K562 (cell line): ENCODE measurements around the gene PRUNE1. TPM values are rescaled to one million over a fixed set of nuclear protein-coding genes. Genes with fewer than 3 reads are reported as not detected.

ENCODE experiments used
- BRD9 ChIP-seq: fragments of 450-650 bp; IDR thresholded peaks from 2 replicates; pipeline ENCODE4 v1.6.1; 2018; ENCODE audit warnings: low read depth; ENCODE audit not compliant: partially characterized antibody
- C11orf30 ChIP-seq: fragments of 450-650 bp; IDR thresholded peaks from 2 replicates; pipeline ENCODE4 v1.6.1; 2016; ENCODE audit warnings: low read depth, mild to moderate bottlenecking
- HNRNPUL1 ChIP-seq: fragments of 200-400 bp; formaldehyde crosslinking; IDR thresholded peaks from 2 replicates; pipeline ENCODE4 v1.6.1; 2017; ENCODE audit warnings: low read length
- HSF4 ChIP-seq: fragments of 250-450 bp; sonication (Bioruptor Pico); IDR thresholded peaks from 2 replicates; pipeline ENCODE4 v2.1.2; 2022; ENCODE audit warnings: mild to moderate bottlenecking, moderate library complexity, borderline replicate concordance
- MED1 ChIP-seq: sonication (generic); formaldehyde crosslinking; IDR thresholded peaks from 2 replicates; pipeline ENCODE4 v1.8.1; 2023; ENCODE audit warnings: missing genetic modification reagents, borderline replicate concordance
- SAFB2 ChIP-seq: fragments of 200-400 bp; formaldehyde crosslinking; IDR thresholded peaks from 2 replicates; pipeline ENCODE4 v1.6.1; 2018; ENCODE audit warnings: borderline replicate concordance, low read length, low read depth, moderate library complexity; ENCODE audit not compliant: severe bottlenecking
- SAP30 ChIP-seq: fragments of 200-600 bp; sonication (generic); IDR thresholded peaks from 2 replicates; pipeline ENCODE4 v1.6.1; 2012; ENCODE audit warnings: borderline replicate concordance, low read depth, mild to moderate bottlenecking, moderate library complexity, low read length, control low read depth, inconsistent platforms; ENCODE audit not compliant: insufficient read depth, poor library complexity, severe bottlenecking
- SMAD4 ChIP-seq: fragments of 250-450 bp; sonication (Bioruptor Pico); conservative IDR thresholded peaks from 2 replicates; pipeline ENCODE4 v1.8.0; 2021; ENCODE audit warnings: inconsistent platforms, mild to moderate bottlenecking, moderate library complexity
- ZNF354B ChIP-seq: fragments of 250-450 bp; sonication (Bioruptor Pico); IDR thresholded peaks from 2 replicates; pipeline ENCODE4 v1.4.0; 2020
- polyA plus RNA-seq, 8 experiments: library from polyadenylated mRNA; depleted of rRNA in 4 of 8; stranded (reverse) in 5 of 8; unstranded in 3 of 8; fragments of >200 nt; fragmentation: Nextera tagmentation in 2 of 8; fragmentation: Illumina TruSeq in 1 of 8; extraction: Ambion mirVana in 2 of 8; extraction: Trizol in 1 of 8; gene quantifications; 2 replicates each; pipeline versions ENCODE4 v1.2.1 to v1.2.3, GENCODE V29; 2011 to 2014; ENCODE audit warnings: inconsistent platforms in 1 of 8, missing spikeins in 1 of 8
- total RNA-seq, 7 experiments: library from RNA; depleted of rRNA in 6 of 7; stranded (reverse); fragments of >200 nt in 6 of 7; fragmentation: Illumina TruSeq in 2 of 7; extraction: Trizol in 2 of 7; gene quantifications; 2 replicates each; pipeline versions ENCODE4 v1.2.1 to v1.2.3, GENCODE V29; 2011 to 2021; ENCODE audit warnings: low replicate concordance in 1 of 7
- TF ChIP-seq, protein P1 (sequence below), 2 experiments: fragments of 450-650 bp; formaldehyde crosslinking in 1 of 2; IDR thresholded peaks; 2 replicates each; pipeline versions ENCODE4 v1.4.0 to v1.6.1; 2014 to 2020; ENCODE audit warnings: mild to moderate bottlenecking in 2 of 2, borderline replicate concordance in 1 of 2, low read depth in 1 of 2
- TF ChIP-seq, protein P2 (sequence below): fragments of 250-450 bp; sonication (Bioruptor Pico); IDR thresholded peaks from 2 replicates; pipeline ENCODE4 v1.4.0; 2020; ENCODE audit warnings: mild to moderate bottlenecking
- TF ChIP-seq, protein P3 (sequence below): sonication (generic); formaldehyde crosslinking; IDR thresholded peaks from 2 replicates; pipeline ENCODE4 v1.8.1; 2022; ENCODE audit warnings: missing genetic modification reagents

The PRUNE1 gene
- total and polyA plus RNA-seq, 9 of the 15 experiments (the other 6 are each of a cell fraction or from before 2014, with no cell fraction given), result 16.7 to 48.3 (median 26.2) TPM

DNA sequence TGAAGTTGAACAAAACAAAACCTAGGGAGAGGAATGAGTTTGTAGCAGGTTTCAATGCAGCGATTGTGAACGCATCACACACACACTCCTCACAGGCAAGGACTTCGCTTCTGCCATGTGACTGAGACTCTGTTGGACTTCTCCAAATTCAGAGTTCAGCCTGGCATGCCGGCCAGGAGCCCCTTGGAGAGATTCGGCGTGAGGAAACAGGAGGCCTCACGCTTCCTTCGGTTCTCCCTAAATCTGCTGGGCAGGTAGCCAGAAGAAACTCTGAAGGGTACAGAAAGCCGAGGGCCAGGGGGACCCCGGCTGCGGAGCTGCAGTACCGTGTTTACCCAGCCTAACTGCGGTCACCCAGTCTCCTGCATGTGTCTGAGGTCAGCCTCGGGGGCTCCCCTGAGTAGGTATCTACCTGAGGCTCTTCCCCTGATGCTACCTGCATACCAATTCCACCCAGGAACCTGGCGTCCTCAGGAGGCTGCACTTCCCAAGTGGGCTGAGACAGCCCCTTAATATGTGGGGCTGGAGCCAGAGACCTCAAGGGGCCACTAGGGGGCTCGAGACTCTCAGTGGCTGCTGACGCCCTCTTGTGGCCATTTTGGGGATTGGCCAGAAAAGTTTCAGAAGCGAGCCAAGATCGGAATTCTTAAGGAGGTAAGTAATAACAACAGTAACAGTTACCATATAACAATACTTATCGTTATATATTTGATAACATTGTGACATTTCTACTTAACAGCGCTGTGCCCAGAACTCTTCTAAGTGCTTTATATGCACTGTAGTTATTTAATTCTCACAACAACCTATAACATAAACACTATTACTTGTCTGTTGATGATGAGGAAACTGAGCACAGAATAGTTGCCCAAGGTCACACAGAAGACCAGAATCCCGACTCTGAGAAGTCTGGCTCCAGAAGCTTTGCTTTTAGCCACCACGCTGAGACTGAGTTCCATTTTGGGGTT is 28.9 kb upstream of the PRUNE1 start (continued):
- TF ChIP-seq, protein P1, sequence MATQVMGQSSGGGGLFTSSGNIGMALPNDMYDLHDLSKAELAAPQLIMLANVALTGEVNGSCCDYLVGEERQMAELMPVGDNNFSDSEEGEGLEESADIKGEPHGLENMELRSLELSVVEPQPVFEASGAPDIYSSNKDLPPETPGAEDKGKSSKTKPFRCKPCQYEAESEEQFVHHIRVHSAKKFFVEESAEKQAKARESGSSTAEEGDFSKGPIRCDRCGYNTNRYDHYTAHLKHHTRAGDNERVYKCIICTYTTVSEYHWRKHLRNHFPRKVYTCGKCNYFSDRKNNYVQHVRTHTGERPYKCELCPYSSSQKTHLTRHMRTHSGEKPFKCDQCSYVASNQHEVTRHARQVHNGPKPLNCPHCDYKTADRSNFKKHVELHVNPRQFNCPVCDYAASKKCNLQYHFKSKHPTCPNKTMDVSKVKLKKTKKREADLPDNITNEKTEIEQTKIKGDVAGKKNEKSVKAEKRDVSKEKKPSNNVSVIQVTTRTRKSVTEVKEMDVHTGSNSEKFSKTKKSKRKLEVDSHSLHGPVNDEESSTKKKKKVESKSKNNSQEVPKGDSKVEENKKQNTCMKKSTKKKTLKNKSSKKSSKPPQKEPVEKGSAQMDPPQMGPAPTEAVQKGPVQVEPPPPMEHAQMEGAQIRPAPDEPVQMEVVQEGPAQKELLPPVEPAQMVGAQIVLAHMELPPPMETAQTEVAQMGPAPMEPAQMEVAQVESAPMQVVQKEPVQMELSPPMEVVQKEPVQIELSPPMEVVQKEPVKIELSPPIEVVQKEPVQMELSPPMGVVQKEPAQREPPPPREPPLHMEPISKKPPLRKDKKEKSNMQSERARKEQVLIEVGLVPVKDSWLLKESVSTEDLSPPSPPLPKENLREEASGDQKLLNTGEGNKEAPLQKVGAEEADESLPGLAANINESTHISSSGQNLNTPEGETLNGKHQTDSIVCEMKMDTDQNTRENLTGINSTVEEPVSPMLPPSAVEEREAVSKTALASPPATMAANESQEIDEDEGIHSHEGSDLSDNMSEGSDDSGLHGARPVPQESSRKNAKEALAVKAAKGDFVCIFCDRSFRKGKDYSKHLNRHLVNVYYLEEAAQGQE (IDR thresholded peaks at IDR 0.05; ENCODE audit: borderline replicate concordance), result peak; percentile 79
- TF ChIP-seq, protein P1 (CRISPR knock-in tag; IDR thresholded peaks at IDR 0.05; ENCODE audit: low read depth), result no peak
- TF ChIP-seq SAFB2, result no peak
- TF ChIP-seq HSF4, result peak; percentile 34; the same call in 1 of the 2 replicates
- TF ChIP-seq MED1 (CRISPR knock-in tag), result no peak
- no peak for TF ChIP-seq SAP30
- TF ChIP-seq, protein P2, sequence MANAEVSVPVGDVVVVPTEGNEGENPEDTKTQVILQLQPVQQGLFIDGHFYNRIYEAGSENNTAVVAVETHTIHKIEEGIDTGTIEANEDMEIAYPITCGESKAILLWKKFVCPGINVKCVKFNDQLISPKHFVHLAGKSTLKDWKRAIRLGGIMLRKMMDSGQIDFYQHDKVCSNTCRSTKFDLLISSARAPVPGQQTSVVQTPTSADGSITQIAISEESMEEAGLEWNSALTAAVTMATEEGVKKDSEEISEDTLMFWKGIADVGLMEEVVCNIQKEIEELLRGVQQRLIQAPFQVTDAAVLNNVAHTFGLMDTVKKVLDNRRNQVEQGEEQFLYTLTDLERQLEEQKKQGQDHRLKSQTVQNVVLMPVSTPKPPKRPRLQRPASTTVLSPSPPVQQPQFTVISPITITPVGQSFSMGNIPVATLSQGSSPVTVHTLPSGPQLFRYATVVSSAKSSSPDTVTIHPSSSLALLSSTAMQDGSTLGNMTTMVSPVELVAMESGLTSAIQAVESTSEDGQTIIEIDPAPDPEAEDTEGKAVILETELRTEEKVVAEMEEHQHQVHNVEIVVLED (CRISPR knock-in tag), result no peak
- TF ChIP-seq HNRNPUL1, result no peak
- TF ChIP-seq SMAD4 (CRISPR knock-in tag), result no peak; the same call in none of the 2 replicates
- TF ChIP-seq BRD9, result peak; percentile 70
- no peak for TF ChIP-seq ZNF354B (CRISPR knock-in tag)
- TF ChIP-seq C11orf30, result no peak
- TF ChIP-seq, protein P3, sequence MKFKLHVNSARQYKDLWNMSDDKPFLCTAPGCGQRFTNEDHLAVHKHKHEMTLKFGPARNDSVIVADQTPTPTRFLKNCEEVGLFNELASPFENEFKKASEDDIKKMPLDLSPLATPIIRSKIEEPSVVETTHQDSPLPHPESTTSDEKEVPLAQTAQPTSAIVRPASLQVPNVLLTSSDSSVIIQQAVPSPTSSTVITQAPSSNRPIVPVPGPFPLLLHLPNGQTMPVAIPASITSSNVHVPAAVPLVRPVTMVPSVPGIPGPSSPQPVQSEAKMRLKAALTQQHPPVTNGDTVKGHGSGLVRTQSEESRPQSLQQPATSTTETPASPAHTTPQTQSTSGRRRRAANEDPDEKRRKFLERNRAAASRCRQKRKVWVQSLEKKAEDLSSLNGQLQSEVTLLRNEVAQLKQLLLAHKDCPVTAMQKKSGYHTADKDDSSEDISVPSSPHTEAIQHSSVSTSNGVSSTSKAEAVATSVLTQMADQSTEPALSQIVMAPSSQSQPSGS (CRISPR knock-in tag), result no peak
